Endothelial cell of umbilical vein (primary cell): ENCODE measurements around the gene PCGF1.

Experiments
- CTCF ChIP-seq, 2 donors: IDR thresholded peaks; 1 replicate in 1 of 2; 2 replicates in 1 of 2; pipeline ENCODE4 v1.5.1; 2011; ENCODE audit warnings: low read length in 2 of 2, mild to moderate bottlenecking in 2 of 2, moderate library complexity in 2 of 2, control low read depth in 1 of 2, inconsistent platforms in 1 of 2, low read depth in 1 of 2; ENCODE audit not compliant: insufficient read depth in 1 of 2; ENCODE audit errors: extremely low read depth in 1 of 2
- POLR2A ChIP-seq: IDR thresholded peaks from 2 replicates; pipeline ENCODE4 v1.6.1; 2012; ENCODE audit warnings: low read depth, mild to moderate bottlenecking, control low read depth, low read length
- POLR2AphosphoS5 ChIP-seq: IDR thresholded peaks from 2 replicates; pipeline ENCODE4 v1.6.1; 2012; ENCODE audit warnings: low read depth, mild to moderate bottlenecking, control low read depth, low read length, moderate library complexity; ENCODE audit not compliant: insufficient read depth

- TF ChIP-seq CTCF (IDR thresholded peaks at IDR 0.05; ENCODE audit: extremely low read depth in 1 of 2, insufficient read depth in 1 of 2, low read depth in 1 of 2, low read length in 2 of 2) (no peak), POLR2AphosphoS5 (peak; percentile 98), POLR2A (peak; percentile 96)
Observed at GRCh38 chr2:74529357-74530238, 22.1 kb upstream of the PCGF1 start, which contains the start of the genes AUP1 and HTRA2.
